ENCODE results near the gene MYBPC3. TPM values are rescaled to one million over a fixed set of nuclear protein-coding genes. Genes with fewer than 3 reads are reported as not detected.

The MYBPC3 gene
- total and polyA plus RNA-seq, 2 donors (not counting 3 experiments of a cell fraction or from before 2014, with no cell fraction given) = not detected

DNA sequence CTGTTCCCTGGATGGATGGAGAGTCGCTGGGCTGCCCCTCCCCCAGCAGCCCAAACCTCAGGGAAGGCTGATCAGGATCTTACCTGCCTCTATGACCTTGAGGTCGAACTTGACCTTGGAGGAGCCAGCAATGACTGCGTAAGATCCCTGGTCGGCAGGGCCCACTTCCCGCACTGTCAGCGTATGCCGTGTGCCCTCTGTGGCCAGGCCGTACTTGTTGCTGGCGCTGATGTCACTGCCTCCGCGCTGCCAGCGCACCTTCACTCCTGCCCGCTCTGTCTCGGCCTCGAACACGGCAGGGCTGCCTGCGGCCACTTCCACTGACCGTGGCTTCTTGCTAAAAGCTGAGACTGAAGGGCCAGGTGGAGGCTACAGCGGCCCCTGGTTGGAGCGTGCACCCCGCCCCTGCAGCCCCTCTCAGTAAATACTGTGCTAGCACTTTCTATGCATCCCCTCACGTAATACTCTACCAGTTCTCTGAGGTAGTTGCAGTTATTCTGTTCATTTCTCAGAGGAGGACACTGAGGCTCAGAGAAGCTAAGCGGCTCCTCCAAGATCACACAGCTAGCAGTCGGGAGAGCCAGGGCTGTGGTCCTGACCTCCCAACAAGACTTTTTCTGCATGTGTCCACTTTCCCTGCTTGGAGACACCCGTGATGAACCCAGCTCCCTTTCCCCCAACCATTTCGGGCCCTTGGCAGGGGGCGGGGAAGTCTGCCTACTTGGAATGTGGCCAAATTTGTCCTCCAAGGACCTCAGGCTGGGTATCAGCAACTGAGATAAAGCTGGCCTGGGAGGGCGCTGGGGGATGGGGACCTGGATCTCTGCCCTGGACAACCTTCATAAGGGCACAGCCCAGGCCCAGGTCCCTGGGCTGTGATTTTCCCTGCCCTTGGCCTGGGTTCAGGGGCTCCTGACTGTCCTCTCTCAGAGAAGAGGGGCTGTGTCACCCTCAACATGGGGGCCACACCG is 1.1 kb downstream of the MYBPC3 start:
- CTCF ChIA-PET = interaction anchor here (0.6 to 4.0 kb wide), 5 partner anchors 31 to 173 kb away, joined by 3 to 46 read pairs (median 4); partner anchors contain the start of gene ARFGAP2
- TF ChIP-seq FOS (IDR thresholded peaks at IDR 0.05; ENCODE audit: borderline replicate concordance, insufficient read depth, low read length) = no peak
- TF ChIP-seq MYC (IDR thresholded peaks at IDR 0.05; ENCODE audit: low read depth, low read length) = no peak
- no peak for TF ChIP-seq POLR2AphosphoS5 (IDR thresholded peaks at IDR 0.05; ENCODE audit: insufficient read depth, low read depth, low read length)
- no peak for TF ChIP-seq GATA2 (IDR thresholded peaks at IDR 0.05; ENCODE audit: insufficient read depth, insufficient read length, low read depth, low read length)
- no peak for TF ChIP-seq MAX (IDR thresholded peaks at IDR 0.05; ENCODE audit: insufficient read depth, insufficient read length)
- TF ChIP-seq POLR2A (IDR thresholded peaks at IDR 0.05; ENCODE audit: low read depth, low read length) = no peak
- no peak for TF ChIP-seq EZH2 (IDR thresholded peaks at IDR 0.05; ENCODE audit: borderline replicate concordance, low read depth, low read length, severe bottlenecking)
- TF ChIP-seq, protein P1, sequence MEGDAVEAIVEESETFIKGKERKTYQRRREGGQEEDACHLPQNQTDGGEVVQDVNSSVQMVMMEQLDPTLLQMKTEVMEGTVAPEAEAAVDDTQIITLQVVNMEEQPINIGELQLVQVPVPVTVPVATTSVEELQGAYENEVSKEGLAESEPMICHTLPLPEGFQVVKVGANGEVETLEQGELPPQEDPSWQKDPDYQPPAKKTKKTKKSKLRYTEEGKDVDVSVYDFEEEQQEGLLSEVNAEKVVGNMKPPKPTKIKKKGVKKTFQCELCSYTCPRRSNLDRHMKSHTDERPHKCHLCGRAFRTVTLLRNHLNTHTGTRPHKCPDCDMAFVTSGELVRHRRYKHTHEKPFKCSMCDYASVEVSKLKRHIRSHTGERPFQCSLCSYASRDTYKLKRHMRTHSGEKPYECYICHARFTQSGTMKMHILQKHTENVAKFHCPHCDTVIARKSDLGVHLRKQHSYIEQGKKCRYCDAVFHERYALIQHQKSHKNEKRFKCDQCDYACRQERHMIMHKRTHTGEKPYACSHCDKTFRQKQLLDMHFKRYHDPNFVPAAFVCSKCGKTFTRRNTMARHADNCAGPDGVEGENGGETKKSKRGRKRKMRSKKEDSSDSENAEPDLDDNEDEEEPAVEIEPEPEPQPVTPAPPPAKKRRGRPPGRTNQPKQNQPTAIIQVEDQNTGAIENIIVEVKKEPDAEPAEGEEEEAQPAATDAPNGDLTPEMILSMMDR (IDR thresholded peaks at IDR 0.05; ENCODE audit: extremely low read depth in 1 of 2, insufficient read depth in 1 of 2, low read depth in 1 of 2, low read length in 2 of 2) = no peak
- no peak for TF ChIP-seq JUN (IDR thresholded peaks at IDR 0.05; ENCODE audit: borderline replicate concordance, insufficient read depth, insufficient read length, low read depth)
- intact Hi-C loops (cut with micrococcal nuclease) (no loop called here), dilution Hi-C loops (cut with MboI; ENCODE audit: extremely low pct_ligation_motif_present, low sequenced_read_pairs) (no loop called here)
- no peak overlapping the region for H2AFZ ChIP-seq (ENCODE audit: low read depth, low read length)
- no peak for DNase-seq (ENCODE audit: low read depth, low spot score)
- no peaks in the 10 kb centered on the region for H3K4me1 ChIP-seq (ENCODE audit: control insufficient read depth, extremely low read depth, insufficient read depth, low read length)
- POLR2A ChIA-PET = no interaction called here
- H3K4me2 ChIP-seq (ENCODE audit: insufficient read depth, low read length) = no peak overlapping the region
- no peaks in the 10 kb centered on the region for H3K36me3 ChIP-seq (ENCODE audit: control insufficient read depth in 2 of 2, extremely low read depth in 1 of 2, insufficient read depth in 2 of 2, low read length in 2 of 2)
- H3K27ac ChIP-seq (ENCODE audit: insufficient read depth, low read depth, low read length) = no peak overlapping the region
- H3K9me1 ChIP-seq (replicated peaks; ENCODE audit: control insufficient read depth, extremely low read depth, insufficient read depth, low read length) = no peaks in the 10 kb centered on the region
- H4K20me1 ChIP-seq (replicated peaks; ENCODE audit: control insufficient read depth, extremely low read depth, insufficient read depth, low read length) = no peaks in the 10 kb centered on the region
- no peaks in the 10 kb centered on the region for H3K9me3 ChIP-seq (replicated peaks; ENCODE audit: control insufficient read depth, insufficient read depth, low read length)
- BruUV-seq (replicated peaks) = no TSS peak
- no peak overlapping the region for H3K9ac ChIP-seq (replicated peaks; ENCODE audit: extremely low read depth, insufficient read depth, low read length)
- H3K27me3 ChIP-seq (ENCODE audit: control insufficient read depth in 2 of 2, insufficient read depth in 2 of 2, low read length in 2 of 2) = no peaks in the 10 kb centered on the region
- no peaks in the 10 kb centered on the region for H3K79me2 ChIP-seq (ENCODE audit: control insufficient read depth, insufficient read depth, low read length)
- H3K4me3 ChIP-seq (replicated peaks in 1 of 3; ENCODE audit: insufficient read depth in 1 of 3, low read depth in 1 of 3, low read length in 3 of 3) = no peak overlapping the region
- no peak for FAIRE-seq

Measured in endothelial cell of umbilical vein (primary cell).